Neutrophil (primary cell): ENCODE measurements around the gene SNRPA.

Experiments
- H3K27ac ChIP-seq: fragments of 200-600 bp; sonication (generic); 2 replicates; pipeline ENCODE4 v1.5.1; 2016; ENCODE audit warnings: mild to moderate bottlenecking, moderate library complexity
- H3K27me3 ChIP-seq: fragments of 200-600 bp; sonication (generic); 2 replicates; pipeline ENCODE4 v1.6.0; 2016; ENCODE audit warnings: mild to moderate bottlenecking
- H3K36me3 ChIP-seq: fragments of 200-600 bp; sonication (generic); 2 replicates; pipeline ENCODE4 v1.5.1; 2017
- H3K4me1 ChIP-seq, 2 experiments: fragments of 200-600 bp in 1 of 2; sonication (generic) in 1 of 2; 1 replicate in 1 of 2; 2 replicates in 1 of 2; pipeline versions ENCODE4 v1.5.1 to v1.6.1; 2013 to 2016; ENCODE audit warnings: low read depth in 1 of 2, low read length in 1 of 2, mild to moderate bottlenecking in 1 of 2, moderate library complexity in 1 of 2; ENCODE audit not compliant: control insufficient read depth in 1 of 2, insufficient read depth in 1 of 2
- H3K4me3 ChIP-seq, 2 experiments: fragments of 200-600 bp in 1 of 2; sonication (generic) in 1 of 2; 1 replicate in 1 of 2; 2 replicates in 1 of 2; pipeline ENCODE4 v1.5.1; 2013 to 2016; ENCODE audit warnings: low read depth in 1 of 2, low read length in 1 of 2, mild to moderate bottlenecking in 1 of 2, moderate library complexity in 1 of 2
- H3K9me3 ChIP-seq: fragments of 200-600 bp; sonication (generic); 2 replicates; pipeline ENCODE4 v1.5.1; 2016
- TF ChIP-seq, protein P1 (sequence below): fragments of 200-600 bp; sonication (generic); IDR thresholded peaks from 2 replicates; pipeline ENCODE4 v1.5.1; 2016; ENCODE audit warnings: antibody characterized with exemption

The SNRPA gene

GRCh38 chr19:40739871-40740703 lies 10.9 kb upstream of the SNRPA start:
- Histone ChIP-seq H3K27me3 (no peaks in the 10 kb centered on the region), H3K4me3 (no peak overlapping the region), H3K36me3 (peaks cover 67% of the 10 kb centered on the region), H3K4me1 (no peaks in the 10 kb centered on the region), H3K9me3 (no peaks in the 10 kb centered on the region), H3K27ac (no peak overlapping the region)
- TF ChIP-seq, protein P1, sequence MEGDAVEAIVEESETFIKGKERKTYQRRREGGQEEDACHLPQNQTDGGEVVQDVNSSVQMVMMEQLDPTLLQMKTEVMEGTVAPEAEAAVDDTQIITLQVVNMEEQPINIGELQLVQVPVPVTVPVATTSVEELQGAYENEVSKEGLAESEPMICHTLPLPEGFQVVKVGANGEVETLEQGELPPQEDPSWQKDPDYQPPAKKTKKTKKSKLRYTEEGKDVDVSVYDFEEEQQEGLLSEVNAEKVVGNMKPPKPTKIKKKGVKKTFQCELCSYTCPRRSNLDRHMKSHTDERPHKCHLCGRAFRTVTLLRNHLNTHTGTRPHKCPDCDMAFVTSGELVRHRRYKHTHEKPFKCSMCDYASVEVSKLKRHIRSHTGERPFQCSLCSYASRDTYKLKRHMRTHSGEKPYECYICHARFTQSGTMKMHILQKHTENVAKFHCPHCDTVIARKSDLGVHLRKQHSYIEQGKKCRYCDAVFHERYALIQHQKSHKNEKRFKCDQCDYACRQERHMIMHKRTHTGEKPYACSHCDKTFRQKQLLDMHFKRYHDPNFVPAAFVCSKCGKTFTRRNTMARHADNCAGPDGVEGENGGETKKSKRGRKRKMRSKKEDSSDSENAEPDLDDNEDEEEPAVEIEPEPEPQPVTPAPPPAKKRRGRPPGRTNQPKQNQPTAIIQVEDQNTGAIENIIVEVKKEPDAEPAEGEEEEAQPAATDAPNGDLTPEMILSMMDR, result no peak

DNA sequence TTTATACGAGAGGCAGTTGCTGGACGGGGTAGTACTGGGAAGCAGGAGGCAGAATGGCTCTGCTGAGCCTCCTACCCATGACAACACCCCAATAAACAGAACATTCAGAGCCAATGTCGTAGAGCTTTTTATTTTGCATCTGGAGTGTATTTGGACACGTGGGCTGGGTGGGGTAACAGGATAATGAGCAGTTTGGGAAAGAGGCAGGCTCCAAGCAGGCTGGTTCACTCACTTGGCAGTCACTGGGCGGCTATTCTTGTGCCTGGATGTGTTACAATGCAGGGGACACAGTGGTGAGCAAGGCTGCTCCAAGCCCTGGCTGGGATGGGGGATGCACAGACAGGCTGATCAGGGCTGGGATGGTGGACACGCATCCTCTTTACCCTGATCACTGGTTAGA lies 10.3 kb upstream of the SNRPA start:
- TF ChIP-seq, protein P1, result no peak
- Histone ChIP-seq H3K36me3 (peaks cover 61% of the 10 kb centered on the region), H3K4me3 (no peak overlapping the region), H3K27ac (no peak overlapping the region), H3K9me3 (no peaks in the 10 kb centered on the region), H3K27me3 (no peaks in the 10 kb centered on the region), H3K4me1 (no peaks in the 10 kb centered on the region)

DNA sequence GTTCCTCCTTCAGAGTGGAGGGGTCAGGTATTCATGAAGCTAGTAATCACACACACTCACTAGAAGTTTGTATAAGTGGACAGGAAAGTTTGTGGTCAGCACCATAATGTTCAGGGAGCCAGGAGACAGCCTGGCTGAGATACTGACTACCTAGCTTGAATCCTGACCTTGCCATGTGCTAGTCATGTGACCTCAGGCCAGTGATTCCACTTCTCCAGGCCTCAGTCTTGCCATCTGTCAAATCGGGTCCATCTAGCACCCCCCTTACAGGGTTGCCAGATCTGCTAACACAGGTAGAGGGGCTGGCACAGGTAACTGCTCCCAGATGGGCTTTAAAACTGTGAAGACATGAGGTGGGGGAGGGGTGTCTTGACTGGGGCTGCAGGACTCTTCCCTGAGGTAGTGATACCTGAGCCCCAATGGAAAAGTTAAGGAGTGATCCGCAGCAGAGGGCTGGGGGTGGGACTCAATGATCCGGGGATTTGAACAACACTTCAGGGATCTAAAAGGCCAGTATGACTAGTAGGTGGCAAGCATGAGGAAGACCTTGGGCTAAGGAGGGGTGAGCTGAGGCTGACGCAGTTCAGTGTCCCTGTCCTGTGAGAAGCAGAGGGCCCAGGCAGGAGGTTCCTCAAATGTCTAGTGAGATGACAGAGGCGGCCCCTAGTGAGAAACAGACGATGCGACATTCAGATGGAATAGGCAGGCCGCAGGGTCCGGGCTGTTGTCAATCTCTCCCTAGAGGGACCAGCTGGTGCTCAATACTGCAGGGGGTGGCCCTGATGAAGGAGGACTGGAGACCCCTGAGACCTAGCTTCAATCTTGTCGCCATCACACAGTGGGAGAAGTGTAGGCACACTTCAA lies 9.2 kb upstream of the SNRPA start:
- Histone ChIP-seq H3K4me3 (no peak overlapping the region), H3K27me3 (no peaks in the 10 kb centered on the region), H3K27ac (no peak overlapping the region), H3K9me3 (no peaks in the 10 kb centered on the region), H3K36me3 (peaks cover 53% of the 10 kb centered on the region), H3K4me1 (no peaks in the 10 kb centered on the region)
- TF ChIP-seq, protein P1, result no peak

DNA sequence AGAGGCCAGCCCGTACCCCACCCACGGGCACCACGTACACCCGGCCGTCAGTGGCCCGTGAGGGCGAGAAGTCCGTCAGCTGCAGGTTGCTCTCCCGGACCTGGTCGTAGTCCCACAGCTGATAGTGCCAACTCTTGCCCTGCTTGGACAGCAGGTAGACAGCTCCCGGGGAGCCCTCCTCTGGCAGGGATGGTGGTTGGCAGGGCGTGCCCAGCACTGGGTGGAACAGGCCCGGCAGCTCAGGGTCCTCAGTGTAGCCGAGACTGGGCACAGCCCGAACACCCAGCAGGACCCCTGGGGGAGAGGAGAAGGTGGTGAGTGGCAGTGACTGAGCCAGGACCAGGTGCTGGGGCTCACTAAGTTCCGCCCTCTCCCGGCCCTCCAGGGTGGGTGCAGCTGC lies 8.5 kb upstream of the SNRPA start:
- Histone ChIP-seq H3K27ac (no peak overlapping the region), H3K36me3 (peaks cover 46% of the 10 kb centered on the region), H3K4me1 (peaks cover 0 to 1% of the 10 kb centered on the region in 2 experiments), H3K4me3 (no peak overlapping the region), H3K27me3 (no peaks in the 10 kb centered on the region), H3K9me3 (no peaks in the 10 kb centered on the region)
- TF ChIP-seq, protein P1, result no peak

GRCh38 chr19:40742886-40743285 lies 8.1 kb upstream of the SNRPA start:
- TF ChIP-seq, protein P1, result no peak
- Histone ChIP-seq H3K4me1 (peaks cover 1 to 5% of the 10 kb centered on the region in 2 experiments), H3K36me3 (peaks cover 43% of the 10 kb centered on the region), H3K27ac (no peak overlapping the region), H3K9me3 (no peaks in the 10 kb centered on the region), H3K27me3 (no peaks in the 10 kb centered on the region), H3K4me3 (no peak overlapping the region)
